Measurements from ENCODE around the gene PDE3B.

The PDE3B gene

DNA sequence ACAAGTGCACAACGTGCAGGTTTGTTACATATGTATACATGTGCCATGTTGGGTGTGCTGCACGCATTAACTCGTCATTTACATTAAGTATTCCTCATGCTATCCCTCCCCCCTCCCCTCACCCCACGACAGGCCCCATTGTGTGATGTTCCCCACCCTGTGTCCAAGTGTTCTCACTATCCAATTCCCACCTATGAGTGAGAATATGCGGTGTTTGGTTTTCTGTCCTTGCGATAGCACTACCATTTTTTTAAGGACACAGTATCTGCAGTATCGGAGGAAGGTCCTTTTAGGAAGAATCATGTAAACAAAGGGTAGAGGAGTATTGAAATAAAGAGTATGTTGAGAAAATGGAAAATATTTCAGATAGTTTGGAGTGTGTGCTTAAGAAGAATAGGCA lies 25.9 kb downstream of the PDE3B start:
- DNase-seq (ENCODE audit: low read depth), result no peak
- TF ChIP-seq, protein P1, sequence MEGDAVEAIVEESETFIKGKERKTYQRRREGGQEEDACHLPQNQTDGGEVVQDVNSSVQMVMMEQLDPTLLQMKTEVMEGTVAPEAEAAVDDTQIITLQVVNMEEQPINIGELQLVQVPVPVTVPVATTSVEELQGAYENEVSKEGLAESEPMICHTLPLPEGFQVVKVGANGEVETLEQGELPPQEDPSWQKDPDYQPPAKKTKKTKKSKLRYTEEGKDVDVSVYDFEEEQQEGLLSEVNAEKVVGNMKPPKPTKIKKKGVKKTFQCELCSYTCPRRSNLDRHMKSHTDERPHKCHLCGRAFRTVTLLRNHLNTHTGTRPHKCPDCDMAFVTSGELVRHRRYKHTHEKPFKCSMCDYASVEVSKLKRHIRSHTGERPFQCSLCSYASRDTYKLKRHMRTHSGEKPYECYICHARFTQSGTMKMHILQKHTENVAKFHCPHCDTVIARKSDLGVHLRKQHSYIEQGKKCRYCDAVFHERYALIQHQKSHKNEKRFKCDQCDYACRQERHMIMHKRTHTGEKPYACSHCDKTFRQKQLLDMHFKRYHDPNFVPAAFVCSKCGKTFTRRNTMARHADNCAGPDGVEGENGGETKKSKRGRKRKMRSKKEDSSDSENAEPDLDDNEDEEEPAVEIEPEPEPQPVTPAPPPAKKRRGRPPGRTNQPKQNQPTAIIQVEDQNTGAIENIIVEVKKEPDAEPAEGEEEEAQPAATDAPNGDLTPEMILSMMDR (IDR thresholded peaks at IDR 0.05; ENCODE audit: low read depth, low read length, missing control alignments), result no peak
- H3K4me3 ChIP-seq (ENCODE audit: low read depth, low read length), result no peak overlapping the region

DNA sequence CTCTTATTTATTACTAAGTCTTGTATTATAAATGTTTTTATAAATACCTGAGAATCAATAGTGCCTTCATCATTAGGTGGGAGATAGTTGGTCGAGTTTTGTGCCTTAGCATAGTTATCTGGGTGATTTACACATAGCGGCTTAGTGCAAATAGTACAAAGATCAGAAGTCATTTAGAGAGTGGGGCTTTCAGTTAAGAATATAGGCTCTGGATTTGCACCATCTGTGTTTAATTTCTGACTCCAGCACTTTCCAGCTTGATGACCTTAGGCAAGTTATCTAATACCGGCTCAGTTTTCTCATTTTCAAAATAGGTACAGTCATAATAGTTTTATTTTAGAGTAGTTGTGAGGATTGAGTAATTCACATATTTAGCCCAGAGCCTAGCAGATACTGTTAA lies 26.4 kb downstream of the PDE3B start:
- TF ChIP-seq, protein P1 (IDR thresholded peaks at IDR 0.05; ENCODE audit: low read depth, low read length, missing control alignments), result no peak
- H3K4me3 ChIP-seq (ENCODE audit: low read depth, low read length), result no peak overlapping the region
- DNase-seq (ENCODE audit: low read depth), result no peak

DNA sequence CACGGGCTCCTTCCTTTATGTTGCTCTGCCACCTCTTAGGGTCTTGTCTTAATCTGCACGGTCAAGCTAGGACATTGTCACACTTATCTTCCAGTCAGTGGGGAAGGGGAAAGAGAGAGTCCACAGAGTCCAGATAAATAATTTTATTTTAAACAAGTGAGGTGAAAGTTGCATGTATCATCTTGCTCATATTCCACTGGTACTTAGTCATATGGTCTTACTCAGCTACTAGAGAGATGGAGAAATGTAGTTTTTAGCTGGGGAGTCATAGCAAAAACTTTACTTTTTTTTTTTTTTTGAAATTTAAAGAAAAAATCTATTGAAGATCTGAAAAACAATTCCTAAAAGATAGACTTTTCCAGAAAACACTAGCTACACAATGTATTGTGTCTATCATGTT lies 29.0 kb downstream of the PDE3B start:
- DNase-seq (ENCODE audit: low read depth), result no peak
- TF ChIP-seq, protein P1 (IDR thresholded peaks at IDR 0.05; ENCODE audit: low read depth, low read length, missing control alignments), result no peak
- no peak overlapping the region for H3K4me3 ChIP-seq (ENCODE audit: low read depth, low read length)

DNA sequence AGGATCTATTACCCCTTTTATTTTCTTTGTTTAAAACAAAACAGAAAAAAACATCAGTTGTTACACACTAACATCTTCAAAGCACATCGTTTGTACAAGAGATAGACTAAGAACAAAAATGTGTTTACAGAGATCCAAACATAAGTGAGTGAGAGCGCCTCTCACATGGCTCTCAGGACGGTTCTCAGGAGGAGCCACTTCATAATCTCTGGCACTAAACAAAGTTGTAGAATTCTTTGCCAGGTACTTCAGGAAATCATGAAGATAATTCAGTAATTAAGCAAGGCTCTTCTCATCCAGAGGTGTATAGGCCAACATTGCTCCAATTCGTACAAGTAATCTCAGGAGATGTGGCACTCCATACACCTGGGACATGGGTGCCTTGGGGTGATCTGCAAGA lies 29.8 kb downstream of the PDE3B start:
- TF ChIP-seq, protein P1 (IDR thresholded peaks at IDR 0.05; ENCODE audit: low read depth, low read length, missing control alignments), result no peak
- no peak for DNase-seq (ENCODE audit: low read depth)
- H3K4me3 ChIP-seq (ENCODE audit: low read depth, low read length), result no peak overlapping the region

DNA sequence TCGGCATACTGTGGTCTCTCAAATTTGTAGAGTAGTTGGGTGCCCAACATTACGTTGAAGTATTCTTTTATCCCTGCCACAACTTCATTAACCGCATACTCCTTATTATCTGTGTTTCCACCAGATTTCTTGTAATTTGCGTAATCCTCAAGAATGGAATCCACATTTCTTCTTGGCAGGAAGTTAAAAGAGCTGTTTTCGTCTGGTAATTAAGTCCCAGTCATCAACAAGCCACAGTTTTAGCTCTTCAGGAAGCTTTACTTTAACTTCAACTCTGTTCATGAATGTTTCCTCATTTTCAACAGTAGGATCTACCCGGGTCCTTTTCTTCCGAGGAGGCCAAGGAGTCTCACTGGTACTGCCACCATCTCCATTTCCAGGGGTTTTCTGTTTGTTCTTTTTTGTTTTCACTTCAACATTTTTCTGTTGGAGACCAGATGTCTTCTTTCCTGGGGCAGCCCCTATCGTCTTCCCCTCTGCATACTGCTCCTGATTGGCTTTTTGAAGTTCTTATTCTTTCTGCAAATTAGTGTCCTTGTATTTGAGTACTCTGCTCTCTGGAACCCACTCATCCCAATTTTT lies 30.3 kb downstream of the PDE3B start:
- H3K4me3 ChIP-seq (ENCODE audit: low read depth, low read length), result no peak overlapping the region
- TF ChIP-seq, protein P1 (IDR thresholded peaks at IDR 0.05; ENCODE audit: low read depth, low read length, missing control alignments), result no peak
- no peak for DNase-seq (ENCODE audit: low read depth)

DNA sequence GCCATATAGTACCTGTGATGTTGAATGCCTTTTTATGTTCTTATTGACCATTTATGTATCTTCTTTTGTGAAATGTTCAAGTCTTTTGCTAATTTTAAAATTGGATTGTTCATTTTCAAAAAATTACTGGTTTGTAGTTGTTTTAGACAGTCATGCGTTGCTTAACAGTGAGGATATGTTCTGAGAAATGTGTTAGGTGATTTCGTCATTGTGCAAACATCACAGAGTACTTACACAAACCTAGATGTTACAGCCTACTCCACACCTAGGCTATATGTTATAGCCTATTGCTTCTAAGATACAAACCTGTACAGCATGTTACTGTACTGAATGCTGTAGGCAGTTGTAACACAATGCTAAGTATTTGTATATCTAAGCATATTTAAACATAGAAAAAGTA lies 32.5 kb downstream of the PDE3B start:
- no peak for DNase-seq (ENCODE audit: low read depth)
- TF ChIP-seq, protein P1 (IDR thresholded peaks at IDR 0.05; ENCODE audit: low read depth, low read length, missing control alignments), result no peak

DNA sequence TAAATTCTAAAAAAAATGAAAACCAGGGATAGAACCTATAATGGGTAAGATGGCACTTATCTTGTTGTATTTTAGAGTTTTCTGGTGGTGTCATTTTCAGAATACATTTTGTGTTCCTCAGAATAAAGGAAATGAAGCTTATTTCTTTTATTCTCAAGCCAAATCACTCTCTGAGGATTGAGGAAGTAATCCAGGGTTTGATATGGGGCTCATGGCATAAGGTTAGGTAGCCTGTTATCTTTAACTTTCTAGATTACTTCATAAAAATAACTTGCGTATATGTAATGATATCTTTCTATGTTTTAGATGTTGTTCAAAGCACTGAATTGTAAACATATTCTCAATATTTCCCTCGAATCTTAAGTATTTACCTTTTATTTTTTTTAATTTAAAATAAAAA lies 33.5 kb downstream of the PDE3B start:
- H3K4me3 ChIP-seq (ENCODE audit: low read depth, low read length), result no peak overlapping the region
- TF ChIP-seq, protein P1 (IDR thresholded peaks at IDR 0.05; ENCODE audit: low read depth, low read length, missing control alignments), result no peak
- DNase-seq (ENCODE audit: low read depth), result no peak

More for the DNA sequence above, 32.5 kb downstream of the PDE3B start:
- no peak overlapping the region for H3K4me3 ChIP-seq (ENCODE audit: low read depth, low read length)
